IPS-15b (cell line): ENCODE measurements around the gene DIAPH2.
"Not testable (repeated sequence)": the region's sequence is repeated elsewhere in the genome, so short reads cannot be mapped to it uniquely, and the experiment has no call there.

ENCODE experiments used
- H3K27me3 ChIP-seq: one replicate; pipeline ENCODE4 v1.6.1; 2013; ENCODE audit warnings: low read length; ENCODE audit not compliant: control insufficient read depth, insufficient read depth
- H3K36me3 ChIP-seq: one replicate; pipeline ENCODE4 v1.6.1; 2013; ENCODE audit warnings: low read length; ENCODE audit not compliant: control insufficient read depth, insufficient read depth
- H3K4me1 ChIP-seq: one replicate; pipeline ENCODE4 v1.6.1; 2013; ENCODE audit warnings: mild to moderate bottlenecking, low read length; ENCODE audit not compliant: control insufficient read depth, insufficient read depth
- H3K4me3 ChIP-seq: one replicate; pipeline ENCODE4 v1.5.1; 2013; ENCODE audit warnings: low read depth, low read length
- H3K9ac ChIP-seq: one replicate; pipeline ENCODE4 v1.6.1; 2013; ENCODE audit warnings: low read depth, mild to moderate bottlenecking, low read length
- H3K9me3 ChIP-seq: one replicate; pipeline ENCODE4 v1.6.1; 2013; ENCODE audit warnings: mild to moderate bottlenecking, low read length; ENCODE audit not compliant: control insufficient read depth, insufficient read depth

DIAPH2 gene

DNA sequence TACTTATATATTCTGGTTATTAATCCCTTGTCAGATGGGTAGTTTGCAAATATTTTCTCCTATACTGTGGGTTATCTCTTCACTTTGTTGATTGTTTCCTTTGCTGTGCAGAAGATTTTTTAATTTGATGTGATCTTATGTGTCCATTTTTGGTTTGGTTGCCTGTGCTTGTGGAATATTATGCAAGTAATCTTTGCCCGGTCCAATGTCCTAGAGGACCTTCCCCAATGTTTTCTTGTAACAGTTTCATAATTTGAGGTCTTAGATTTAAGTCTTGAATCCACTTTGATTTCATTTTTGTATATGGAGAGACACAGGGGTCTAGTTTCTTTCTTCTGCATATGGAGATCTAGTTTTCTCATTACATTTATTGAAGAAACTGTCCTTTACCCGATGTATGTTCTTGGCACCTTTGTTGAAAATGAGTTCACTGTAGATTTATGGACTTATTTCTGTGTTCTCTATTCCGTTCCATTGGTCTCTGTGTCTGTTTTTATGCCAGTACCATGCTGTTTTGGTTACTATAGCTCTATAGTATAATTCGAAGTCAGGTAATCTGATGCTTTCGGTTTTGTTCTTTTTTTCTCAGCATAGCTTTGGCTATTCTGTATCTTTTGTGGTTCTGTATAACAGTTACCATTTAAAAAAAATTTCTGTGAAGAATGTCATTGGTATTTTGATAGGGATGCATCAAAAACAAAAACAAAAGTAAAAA lies 34.7 kb downstream of the DIAPH2 start:
- Histone ChIP-seq H3K36me3 (no peaks in the 10 kb centered on the region), H3K27me3 (no peaks in the 10 kb centered on the region), H3K9me3 (no peaks in the 10 kb centered on the region), H3K4me3 (no peak overlapping the region), H3K4me1 (peaks cover 3% of the 10 kb centered on the region), H3K9ac (no peak overlapping the region)

DNA sequence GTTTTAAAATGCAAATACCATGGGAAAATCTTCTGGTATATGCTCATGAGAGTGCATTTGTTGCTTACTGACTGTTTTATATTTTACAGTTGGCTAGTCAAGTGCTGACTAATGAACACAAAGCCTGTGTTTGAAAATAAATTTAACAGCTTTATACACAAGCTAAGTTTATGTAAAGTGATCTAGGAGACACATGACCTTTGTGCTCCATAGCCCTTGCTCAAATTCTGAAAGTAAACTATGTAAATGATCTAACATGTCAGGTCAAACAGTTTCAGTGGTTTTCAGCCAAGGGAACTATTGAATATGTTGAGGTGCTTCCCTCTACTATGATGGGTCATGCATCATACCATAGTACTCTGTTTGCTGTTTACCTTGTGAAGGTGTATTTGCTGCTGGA lies 36.7 kb downstream of the DIAPH2 start:
- Histone ChIP-seq H3K36me3 (no peaks in the 10 kb centered on the region), H3K9me3 (no peaks in the 10 kb centered on the region), H3K9ac (no peak overlapping the region), H3K27me3 (no peaks in the 10 kb centered on the region), H3K4me1 (peaks cover 8% of the 10 kb centered on the region), H3K4me3 (no peak overlapping the region)

DNA sequence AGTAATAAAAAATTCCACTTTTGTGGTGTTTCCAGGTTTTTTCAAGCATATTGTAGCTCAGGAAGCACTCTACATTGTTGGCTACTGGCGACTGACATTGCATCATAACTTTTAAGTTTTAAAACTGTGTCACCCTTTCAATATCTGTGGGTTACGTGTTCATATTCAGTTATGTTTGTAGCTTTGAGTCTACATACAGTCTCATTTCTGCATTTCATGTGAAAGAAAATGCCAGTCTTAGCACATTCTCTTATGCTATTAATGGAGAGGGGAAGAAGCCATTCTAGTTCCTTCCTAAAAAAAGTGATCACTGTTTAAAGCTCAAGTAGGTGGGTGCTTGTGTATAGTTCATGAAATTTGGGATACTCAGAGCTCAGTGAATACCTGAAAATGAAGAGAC lies 38.1 kb downstream of the DIAPH2 start:
- H3K4me1 ChIP-seq = peaks cover 9% of the 10 kb centered on the region
- no peaks in the 10 kb centered on the region for H3K9me3 ChIP-seq
- H3K36me3 ChIP-seq = no peaks in the 10 kb centered on the region
- H3K4me3 ChIP-seq = no peak overlapping the region
- no peak overlapping the region for H3K9ac ChIP-seq
- no peaks in the 10 kb centered on the region for H3K27me3 ChIP-seq

DNA sequence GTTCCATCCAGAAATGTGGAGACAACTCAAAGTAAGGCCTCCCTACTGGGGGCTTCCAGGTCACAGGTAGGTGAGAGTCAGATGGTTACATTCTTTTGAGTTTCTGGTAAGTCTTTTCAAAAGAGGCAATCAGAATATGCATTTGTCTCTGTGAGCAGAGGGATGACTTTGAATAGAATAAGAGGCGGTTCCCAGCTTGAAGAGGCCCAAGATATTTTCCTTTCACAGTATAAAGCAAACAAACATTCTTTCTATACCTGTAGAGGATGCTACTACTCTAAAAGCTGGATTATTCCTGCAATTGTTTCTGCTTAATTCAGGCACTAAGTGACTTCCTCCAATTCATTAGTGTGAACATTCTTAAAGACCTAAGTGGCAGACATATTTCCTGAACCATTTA lies 44.4 kb downstream of the DIAPH2 start:
- no peak overlapping the region for H3K4me3 ChIP-seq
- H3K4me1 ChIP-seq = peaks cover 11% of the 10 kb centered on the region
- no peaks in the 10 kb centered on the region for H3K27me3 ChIP-seq
- no peaks in the 10 kb centered on the region for H3K9me3 ChIP-seq
- no peak overlapping the region for H3K9ac ChIP-seq
- H3K36me3 ChIP-seq = no peaks in the 10 kb centered on the region

DNA sequence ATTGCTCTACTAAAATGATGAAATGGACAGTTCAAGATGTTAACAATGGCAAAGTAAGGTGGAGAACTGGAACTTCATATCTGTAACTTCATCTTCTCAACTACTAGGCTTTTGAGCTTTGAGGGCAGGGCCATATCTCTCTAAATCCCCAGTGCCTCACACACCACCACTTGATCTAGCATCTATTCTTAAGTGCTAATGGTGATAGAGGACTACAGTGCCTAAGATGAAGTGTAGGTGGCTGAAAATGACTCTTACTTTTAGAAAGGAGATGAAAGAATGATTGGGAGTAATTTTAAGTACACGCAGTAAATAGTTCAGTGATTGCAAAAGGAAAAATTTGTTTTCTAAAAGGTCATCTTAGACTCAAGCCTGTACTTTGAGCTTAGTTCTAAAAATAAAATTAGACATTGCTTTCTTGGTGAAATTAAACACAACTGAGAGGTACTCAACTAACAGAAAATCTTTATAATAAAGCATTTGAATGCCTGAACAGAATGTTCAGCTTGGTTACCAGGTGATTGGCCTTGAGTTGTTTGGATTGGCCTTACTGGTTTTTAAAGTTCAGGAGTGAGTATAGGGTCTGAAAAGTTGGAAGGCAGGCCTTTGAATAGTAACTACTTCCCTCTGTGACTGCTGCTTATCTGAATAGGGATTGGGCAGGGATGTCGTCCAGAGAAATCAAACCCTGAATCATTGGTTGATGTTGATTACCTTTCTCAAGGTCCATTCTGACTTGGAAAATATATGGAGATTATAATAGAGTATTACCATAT lies 45.4 kb downstream of the DIAPH2 start:
- Histone ChIP-seq H3K36me3 (no peaks in the 10 kb centered on the region), H3K27me3 (no peaks in the 10 kb centered on the region), H3K9ac (no peak overlapping the region), H3K4me3 (no peak overlapping the region), H3K4me1 (peaks cover 11% of the 10 kb centered on the region), H3K9me3 (no peaks in the 10 kb centered on the region)

DNA sequence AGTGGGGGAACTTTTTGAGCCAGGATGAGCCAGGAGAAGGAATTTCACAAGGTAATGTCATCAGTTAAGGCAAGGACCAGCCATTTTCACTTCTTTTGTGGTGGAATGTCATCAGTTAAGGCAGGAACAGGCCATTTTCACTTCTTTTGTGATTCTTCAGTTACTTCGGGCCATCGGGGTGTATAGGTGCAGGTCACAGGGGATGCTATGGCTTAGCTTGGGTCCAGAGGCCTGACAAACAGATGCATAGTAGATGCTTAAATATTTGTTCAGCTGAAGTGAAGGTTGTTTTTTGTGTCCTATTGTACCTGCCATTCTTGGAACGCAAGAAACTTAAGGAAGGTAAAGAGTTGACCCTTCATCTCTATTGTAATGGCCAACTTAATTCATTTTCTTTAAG lies 46.4 kb downstream of the DIAPH2 start:
- H3K9me3 ChIP-seq = not testable (repeated sequence)

DNA sequence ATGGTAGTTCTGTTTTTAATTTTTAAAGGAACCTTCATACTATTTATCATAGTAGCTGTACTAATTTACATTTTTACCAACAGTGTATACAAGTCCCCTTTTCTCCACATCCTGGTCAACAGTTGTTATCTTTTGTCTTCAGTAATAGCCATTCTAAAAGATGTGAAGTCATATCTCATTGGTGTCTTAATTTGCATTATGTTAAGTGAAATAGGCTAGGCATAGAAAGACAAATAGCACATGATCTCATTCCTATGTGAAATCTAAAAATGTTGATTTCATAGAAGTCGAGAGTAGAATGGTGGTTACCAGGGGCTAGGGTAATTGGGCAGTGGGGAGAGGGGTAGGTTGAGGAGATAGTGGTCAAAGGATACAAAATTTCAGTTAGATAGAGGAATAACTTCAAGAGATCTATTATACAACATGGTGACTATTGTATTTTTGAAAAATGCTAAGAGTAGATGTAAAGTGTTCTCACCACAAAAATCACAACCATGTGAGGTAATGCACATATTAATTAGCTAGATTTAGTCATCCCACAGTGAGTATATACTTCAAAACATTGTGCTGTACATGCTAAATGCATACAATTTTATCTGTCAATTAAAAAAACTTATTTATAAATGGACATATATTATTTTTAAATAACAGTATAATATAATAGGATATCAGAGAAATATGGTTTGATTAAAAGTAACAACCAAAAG lies 58.9 kb downstream of the DIAPH2 start:
- Histone ChIP-seq H3K36me3 (no peaks in the 10 kb centered on the region), H3K4me1 (no peaks in the 10 kb centered on the region), H3K4me3 (no peak overlapping the region), H3K9ac (no peak overlapping the region), H3K27me3 (no peaks in the 10 kb centered on the region), H3K9me3 (no peaks in the 10 kb centered on the region)

More for the DNA sequence above, 46.4 kb downstream of the DIAPH2 start:
- not testable (repeated sequence) for H3K9ac ChIP-seq, H3K4me3 ChIP-seq, H3K27me3 ChIP-seq, H3K4me1 ChIP-seq, H3K36me3 ChIP-seq

DNA sequence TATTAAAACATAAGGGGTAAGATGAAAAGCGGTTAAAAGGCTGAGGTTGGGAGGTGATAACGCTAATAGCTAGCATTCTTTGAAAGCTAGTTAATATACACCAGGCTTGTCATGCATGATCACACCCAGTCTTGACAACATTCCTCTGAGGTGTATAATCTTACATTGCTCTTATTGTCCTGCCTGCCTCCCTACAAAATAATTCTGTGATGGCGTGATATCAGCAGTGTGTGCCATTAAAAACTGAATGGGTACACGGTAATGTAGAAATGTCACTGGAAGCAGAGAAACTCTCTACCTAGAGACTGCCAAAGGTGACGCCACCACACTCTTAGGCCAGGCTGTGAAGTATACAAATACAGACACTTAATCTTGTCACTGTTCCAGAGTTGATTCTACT lies 68.1 kb downstream of the DIAPH2 start:
- no peaks in the 10 kb centered on the region for H3K4me1 ChIP-seq
- no peak overlapping the region for H3K9ac ChIP-seq
- H3K9me3 ChIP-seq = no peaks in the 10 kb centered on the region
- H3K4me3 ChIP-seq = no peak overlapping the region
- H3K27me3 ChIP-seq = no peaks in the 10 kb centered on the region
- H3K36me3 ChIP-seq = no peaks in the 10 kb centered on the region

DNA sequence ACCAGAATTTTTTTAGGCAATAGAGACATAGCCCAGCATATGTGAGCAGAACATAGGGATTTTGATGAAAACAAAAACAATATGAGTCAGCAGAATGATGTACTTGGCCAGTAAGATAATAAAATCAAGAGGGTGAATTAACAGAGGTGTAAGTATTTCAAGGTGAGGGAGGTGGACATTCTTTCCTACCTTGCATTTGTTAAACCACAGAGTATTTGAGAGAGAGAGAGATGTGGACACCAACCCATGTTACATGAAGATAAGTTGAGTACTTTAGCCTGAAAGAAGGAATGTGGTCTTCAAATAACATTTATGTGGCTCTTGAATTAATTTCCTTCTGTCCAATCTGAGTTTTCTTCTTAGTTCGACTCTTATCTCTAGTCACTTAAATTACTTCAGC lies 68.6 kb downstream of the DIAPH2 start:
- no peaks in the 10 kb centered on the region for H3K4me1 ChIP-seq
- H3K36me3 ChIP-seq = no peaks in the 10 kb centered on the region
- no peak overlapping the region for H3K4me3 ChIP-seq
- no peaks in the 10 kb centered on the region for H3K9me3 ChIP-seq
- H3K9ac ChIP-seq = no peak overlapping the region
- no peaks in the 10 kb centered on the region for H3K27me3 ChIP-seq

DNA sequence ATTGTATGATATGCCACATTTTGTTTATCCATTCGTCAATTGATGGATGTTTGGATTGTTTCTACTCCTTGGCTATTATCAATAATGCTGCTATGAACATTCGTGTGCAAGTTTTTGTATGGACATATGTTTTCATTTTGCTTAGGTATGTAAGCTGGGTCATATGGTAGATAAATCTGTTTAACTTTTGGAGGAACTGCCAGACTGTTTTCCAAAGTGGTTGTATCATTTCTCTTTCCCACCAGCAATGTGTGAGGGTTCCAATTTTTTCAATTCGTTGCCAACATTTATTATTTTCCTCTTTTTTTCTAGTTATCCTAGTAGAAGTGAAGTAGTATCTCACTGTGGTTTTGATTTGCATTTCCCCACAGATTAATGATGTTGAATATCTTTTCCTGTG lies 71.8 kb downstream of the DIAPH2 start:
- no peaks in the 10 kb centered on the region for H3K9me3 ChIP-seq
- no peak overlapping the region for H3K9ac ChIP-seq
- no peak overlapping the region for H3K4me3 ChIP-seq
- no peaks in the 10 kb centered on the region for H3K4me1 ChIP-seq
- no peaks in the 10 kb centered on the region for H3K27me3 ChIP-seq
- H3K36me3 ChIP-seq = no peaks in the 10 kb centered on the region

DNA sequence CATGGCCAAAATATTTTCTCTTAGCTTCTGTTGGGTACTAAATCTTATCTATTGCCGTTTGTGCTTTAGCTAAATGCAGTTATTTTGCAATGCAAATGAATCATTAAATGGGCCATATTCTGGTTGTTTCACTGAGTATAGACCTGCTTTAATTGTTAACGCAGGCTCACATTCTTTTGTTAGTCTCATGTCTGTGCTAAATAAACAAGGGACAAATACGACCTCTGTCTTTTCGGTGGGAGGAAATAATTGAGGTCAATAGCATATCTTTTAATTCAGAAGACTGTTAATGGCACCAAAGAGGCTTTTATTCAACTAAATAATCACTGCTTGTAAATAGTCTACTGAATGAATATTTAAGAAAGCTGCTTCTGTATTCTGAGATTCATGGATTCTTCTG lies 76.9 kb downstream of the DIAPH2 start:
- Histone ChIP-seq H3K9me3 (no peaks in the 10 kb centered on the region), H3K4me3 (no peak overlapping the region), H3K9ac (no peak overlapping the region), H3K4me1 (peaks cover 4% of the 10 kb centered on the region), H3K27me3 (no peaks in the 10 kb centered on the region), H3K36me3 (no peaks in the 10 kb centered on the region)

DNA sequence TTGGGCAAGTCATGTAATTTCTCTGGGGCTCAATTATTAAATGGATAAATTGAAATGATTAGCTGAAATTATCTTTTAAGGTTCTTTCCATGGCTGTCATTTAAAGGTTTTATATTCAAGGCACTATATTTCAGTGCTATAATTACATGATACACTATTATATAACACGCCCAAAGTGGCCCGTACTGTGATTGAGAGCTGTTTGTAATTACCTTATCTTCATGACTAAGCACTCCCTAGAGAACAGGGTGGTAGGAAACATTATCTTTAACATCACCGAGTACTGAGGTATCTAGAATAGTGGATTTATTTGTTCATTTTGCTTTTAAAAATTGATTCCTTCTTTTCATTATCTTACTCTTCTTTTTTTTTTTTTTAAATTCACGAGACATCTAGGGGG lies 79.0 kb downstream of the DIAPH2 start:
- Histone ChIP-seq H3K9ac (no peak overlapping the region), H3K4me1 (peaks cover 4% of the 10 kb centered on the region), H3K36me3 (no peaks in the 10 kb centered on the region), H3K4me3 (no peak overlapping the region), H3K9me3 (no peaks in the 10 kb centered on the region), H3K27me3 (no peaks in the 10 kb centered on the region)
